VCaP (cell line): ENCODE data around the gene ZNF771.

Source experiments
- H3K27ac ChIP-seq: fragments of 450-650 bp; 2 replicates; pipeline ENCODE4 v1.5.1; 2017
- CTCF ChIP-seq: fragments of 450-650 bp; conservative IDR thresholded peaks from 2 replicates; pipeline ENCODE4 v1.5.1; 2017; ENCODE audit warnings: mild to moderate bottlenecking, moderate library complexity

Gene ZNF771

DNA sequence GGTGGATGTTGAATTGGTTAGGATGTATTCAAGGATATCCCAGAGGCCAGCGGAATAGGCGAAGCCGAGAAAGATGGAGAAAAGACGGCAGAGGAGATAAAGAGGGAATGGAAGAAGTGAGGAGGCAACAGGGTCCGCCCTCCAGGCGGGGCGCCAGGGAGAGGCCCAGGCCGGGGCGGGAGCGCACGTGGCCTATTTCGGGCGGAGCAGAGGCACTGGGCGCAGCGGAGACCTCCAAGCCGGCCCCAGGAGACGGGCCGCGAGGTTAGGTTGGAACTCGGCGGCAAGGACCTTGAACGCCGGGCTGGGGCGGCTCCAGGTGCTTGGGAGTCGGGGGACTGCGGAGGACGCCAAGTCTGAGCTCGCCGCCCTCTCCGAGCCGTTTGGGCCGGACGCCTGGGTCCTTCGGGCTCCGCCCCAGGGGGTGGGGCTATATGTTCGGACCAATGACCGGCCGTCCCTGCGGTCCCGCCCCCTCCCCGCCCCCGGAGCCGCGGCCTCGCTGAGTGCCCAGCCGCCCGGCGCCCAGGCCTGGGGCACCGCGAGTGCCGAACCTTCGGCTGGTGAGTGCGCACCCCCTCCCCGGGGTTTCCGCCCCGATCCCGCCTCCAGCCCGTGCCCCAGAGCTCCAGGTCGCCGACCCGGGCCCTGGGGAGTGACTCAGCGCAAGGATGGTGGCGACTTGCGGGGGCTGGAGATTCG lies at the start of gene ZNF771:
TSS of gene ZNF771 (plus strand) at position 505 of the 702 bp plus-strand sequence. CDS start 448 bp downstream, outside the sequence.
- TF ChIP-seq CTCF: no peak
- H3K27ac ChIP-seq: peak within 1 kb of the TSS; percentile 69

GRCh38 chr16:30357715-30358576 lies 49.5 kb upstream of the ZNF771 start:
- TF ChIP-seq CTCF: no peak
- no peak overlapping the region for H3K27ac ChIP-seq

DNA sequence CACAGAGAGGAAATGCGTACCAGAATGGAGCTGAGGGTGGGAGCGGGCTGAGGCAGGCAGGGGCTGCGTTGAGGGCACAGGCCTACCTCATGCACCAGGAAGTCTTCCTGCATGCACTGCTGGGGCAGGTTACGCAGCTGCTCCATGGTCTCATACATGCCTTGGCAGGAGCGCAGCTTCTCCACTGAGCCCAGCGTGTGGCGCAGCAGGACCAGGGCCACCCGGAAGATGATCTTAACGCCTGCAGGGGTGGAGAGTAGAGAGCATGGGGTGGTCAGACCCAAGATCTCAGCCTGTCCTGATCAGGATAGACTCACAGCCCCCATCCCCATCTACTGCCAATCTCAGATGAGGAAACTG lies 48.8 kb upstream of the ZNF771 start:
- H3K27ac ChIP-seq: no peak overlapping the region
- TF ChIP-seq CTCF: no peak

DNA sequence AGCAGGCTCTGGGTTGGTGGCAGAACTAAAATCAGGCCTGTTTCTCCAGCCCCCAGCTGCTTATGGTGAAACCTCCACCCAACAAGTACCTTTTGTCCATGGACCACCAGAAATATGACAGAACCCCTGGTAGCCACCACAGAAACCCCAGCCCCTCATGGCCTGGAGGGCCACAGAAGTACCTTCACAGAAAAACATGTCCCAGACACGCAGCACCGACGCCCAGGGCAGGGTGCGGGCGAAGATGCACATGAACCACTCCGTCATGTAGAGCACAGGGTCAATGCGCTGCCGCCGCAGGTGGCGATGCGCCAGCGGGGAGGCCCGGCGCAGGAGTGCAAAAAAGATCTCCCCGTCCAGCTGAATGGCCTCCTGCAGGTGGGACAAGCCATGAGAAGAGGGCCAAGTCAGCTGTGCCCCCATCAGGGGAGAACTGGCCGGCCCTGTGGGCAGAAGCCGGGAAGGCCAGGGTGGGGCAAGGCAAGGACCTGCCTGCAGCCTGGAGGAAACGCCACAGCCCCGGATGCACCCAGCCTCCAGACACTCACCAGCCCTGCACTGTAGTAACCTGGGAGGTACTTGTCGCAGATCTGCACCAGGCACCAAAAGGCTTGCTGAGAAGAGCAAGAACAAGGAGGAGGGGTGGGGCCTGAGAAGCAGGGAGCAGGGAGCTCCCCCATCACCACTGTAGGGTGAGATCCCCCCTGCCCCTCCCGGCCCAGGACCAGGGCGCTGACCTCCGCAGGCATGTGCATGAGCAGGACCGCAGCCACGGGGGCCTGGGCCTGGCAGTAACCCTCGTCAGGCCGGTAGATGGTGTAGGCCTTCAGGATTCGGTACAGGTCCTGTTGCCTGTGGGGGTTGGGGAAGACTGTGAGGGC lies 48.2 kb upstream of the ZNF771 start:
- no peak overlapping the region for H3K27ac ChIP-seq
- no peak for TF ChIP-seq CTCF

DNA sequence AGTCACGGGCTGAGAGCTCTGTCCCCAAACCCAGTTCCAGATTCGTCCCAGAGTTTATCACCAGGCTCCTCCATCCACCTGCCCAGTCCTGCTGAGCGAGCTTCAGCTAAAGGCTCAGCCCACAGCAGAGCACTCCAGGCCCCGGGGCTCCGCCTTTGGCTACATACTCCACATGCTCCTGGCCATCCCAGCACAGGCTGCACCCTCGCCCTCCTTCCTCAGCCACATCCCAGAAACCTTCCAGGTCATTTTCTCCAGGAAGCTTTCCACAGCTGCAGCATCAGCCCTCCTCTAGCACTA lies 47.6 kb upstream of the ZNF771 start:
- no peak for TF ChIP-seq CTCF
- H3K27ac ChIP-seq: no peak overlapping the region

- no peak for TF ChIP-seq CTCF
- no peak overlapping the region for H3K27ac ChIP-seq
These were observed 46.2 kb upstream of the ZNF771 start for GRCh38 chr16:30361180-30361579.

DNA sequence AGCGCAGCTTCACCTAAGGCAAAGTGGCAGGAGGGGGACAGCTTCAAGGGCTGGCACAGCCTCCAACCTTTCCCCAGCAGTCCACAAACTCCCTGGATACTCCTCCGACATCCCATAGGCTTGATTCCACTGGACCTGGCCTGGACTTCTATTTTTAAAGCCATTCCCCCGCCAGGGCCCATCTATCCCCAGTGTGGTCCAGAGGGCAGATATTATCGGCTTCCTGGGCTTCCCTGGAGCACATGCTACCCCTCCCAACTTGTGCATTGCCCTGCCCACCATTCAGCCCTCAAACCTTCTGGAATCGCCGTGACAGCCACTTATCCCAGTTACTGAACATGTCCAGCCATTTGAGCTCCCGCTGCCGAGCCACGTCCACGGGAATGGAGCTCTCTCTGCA lies 42.2 kb upstream of the ZNF771 start:
- no peak for TF ChIP-seq CTCF
- no peak overlapping the region for H3K27ac ChIP-seq
